ENCODE measurements around the gene BEND6.

The BEND6 gene

GRCh38 chr6:57074383-57074782 is 119.5 kb downstream of the BEND6 start:
- DNase-seq (ENCODE audit: low read depth, low spot score): no peak
- H3K4me3 ChIP-seq (ENCODE audit: low read depth, low read length): no peak overlapping the region
- in situ Hi-C loops (cut with HindIII; ENCODE audit: low sequenced_read_pairs): no loop called here
- TF ChIP-seq CTCF (IDR thresholded peaks at IDR 0.05; ENCODE audit: low read depth, low read length): no peak

GRCh38 chr6:57075092-57075491 is 120.2 kb downstream of the BEND6 start:
- no peak for DNase-seq (ENCODE audit: low read depth, low spot score)
- in situ Hi-C loops (cut with HindIII; ENCODE audit: low sequenced_read_pairs): no loop called here
- H3K4me3 ChIP-seq (ENCODE audit: low read depth, low read length): no peak overlapping the region
- TF ChIP-seq CTCF (IDR thresholded peaks at IDR 0.05; ENCODE audit: low read depth, low read length): no peak
